NCI-H146 treated with DMSO at 0.1 percent for 48 hours (cell line): ENCODE data around the gene TRIM4.
"Not testable (repeated sequence)": the region's sequence is repeated elsewhere in the genome, so short reads cannot be mapped to it uniquely, and the experiment has no call there.

Source experiments
- DNase-seq: peaks from one replicate; lab custom pipeline; 2025; ENCODE audit not compliant: unreplicated experiment; lab: John Stamatoyannopoulos, UW

Gene TRIM4

DNA sequence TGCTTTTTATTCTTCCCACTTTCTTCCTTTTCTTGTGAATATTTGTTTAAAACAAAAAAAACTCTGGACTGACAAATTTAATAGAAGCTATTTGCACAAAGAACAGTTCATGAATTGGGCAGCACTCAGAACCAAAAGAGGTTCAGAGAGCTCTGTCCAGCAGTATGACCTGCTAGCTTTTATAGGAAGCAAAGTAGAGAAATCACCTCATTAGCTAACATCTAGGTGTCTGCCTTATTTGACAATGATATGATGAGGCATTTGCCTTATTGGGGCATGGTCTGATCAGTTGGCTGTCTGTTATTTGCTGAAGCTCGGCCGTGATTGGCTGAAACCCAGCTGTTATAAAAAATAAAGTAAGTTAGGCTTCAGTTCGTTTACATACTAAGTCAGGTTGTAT, 819 bp upstream of the TRIM4 start:
- DNase-seq = no peak

- no peak for DNase-seq
These were observed 433 bp upstream of the TRIM4 start for GRCh38 chr7:99919814-99920112.

DNA sequence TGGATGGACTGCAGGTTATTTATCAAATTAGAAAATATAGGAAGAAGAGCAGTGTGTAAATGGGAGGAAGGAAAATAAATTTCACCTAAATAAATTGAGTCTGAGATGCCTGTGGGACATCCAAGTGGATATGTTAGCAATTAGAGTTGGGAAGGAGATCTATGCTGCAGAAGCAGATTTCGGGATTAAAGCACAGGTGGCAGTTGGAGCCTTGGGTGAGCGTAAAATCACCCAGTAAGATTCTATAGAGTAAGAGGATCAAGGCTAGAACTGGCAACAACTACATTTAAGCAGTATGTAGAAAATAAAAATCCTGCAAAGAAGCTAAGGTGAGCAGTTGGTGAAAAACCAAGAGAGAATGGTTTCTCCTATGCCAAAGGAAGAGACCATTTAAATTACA, 8.4 kb downstream of the TRIM4 start:
- DNase-seq = no peak

DNA sequence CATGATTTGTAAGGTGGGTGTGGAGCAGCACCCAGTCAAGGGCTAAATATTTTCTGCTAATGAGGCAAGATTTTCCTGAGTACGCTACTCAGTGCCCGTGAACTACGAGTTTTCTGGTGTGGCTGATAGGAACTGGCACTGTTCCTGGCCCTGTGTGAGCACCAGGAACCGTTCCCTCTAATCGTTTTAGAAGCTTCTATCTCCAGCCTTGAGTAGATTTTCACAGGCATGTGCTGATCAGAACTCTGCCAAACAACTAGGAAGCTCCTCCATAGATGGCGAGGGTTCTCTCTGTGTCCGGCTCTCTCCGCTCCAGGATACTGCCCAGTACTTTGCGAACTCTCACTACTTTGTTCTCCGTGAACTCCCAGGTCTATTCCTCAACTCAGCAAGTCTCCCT, 17.7 kb downstream of the TRIM4 start:
- DNase-seq = no peak

GRCh38 chr7:99899830-99900519, 19.4 kb downstream of the TRIM4 start:
- DNase-seq = no peak

DNA sequence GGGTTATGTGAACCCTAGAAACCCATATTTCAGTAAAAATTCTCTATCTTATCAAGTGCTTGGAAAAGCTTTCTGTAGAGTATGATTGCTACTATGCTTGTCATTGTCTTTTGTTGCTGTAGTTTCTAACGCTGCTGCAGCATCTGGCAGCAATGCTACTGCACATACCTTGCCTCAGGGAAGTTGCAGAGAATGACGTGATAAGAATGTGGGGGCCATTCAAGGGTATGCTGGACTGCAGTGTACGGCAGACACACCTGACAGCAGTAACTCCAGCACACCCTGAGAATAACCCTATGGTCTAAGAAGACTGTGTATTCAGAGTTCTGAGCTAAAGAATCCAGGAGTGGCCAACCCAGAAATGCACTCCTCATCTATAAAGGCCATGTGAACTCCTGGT, 20.5 kb downstream of the TRIM4 start:
- no peak for DNase-seq

DNA sequence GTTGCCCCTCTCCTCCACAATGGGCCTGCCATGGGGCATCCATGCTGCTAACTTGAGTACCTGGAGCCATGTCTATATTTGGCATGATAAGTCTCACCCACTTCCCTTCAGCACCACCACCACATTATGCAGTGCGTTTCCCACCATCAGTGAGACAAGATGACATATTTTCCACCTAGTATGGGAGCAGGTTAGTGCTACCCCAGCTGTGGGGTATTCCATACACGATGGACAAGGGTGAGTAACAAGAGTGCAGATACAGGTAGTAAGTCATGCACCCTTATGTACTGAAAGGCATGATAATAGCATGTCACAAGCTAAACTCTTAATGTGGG, 21.3 kb downstream of the TRIM4 start:
- DNase-seq = no peak

DNA sequence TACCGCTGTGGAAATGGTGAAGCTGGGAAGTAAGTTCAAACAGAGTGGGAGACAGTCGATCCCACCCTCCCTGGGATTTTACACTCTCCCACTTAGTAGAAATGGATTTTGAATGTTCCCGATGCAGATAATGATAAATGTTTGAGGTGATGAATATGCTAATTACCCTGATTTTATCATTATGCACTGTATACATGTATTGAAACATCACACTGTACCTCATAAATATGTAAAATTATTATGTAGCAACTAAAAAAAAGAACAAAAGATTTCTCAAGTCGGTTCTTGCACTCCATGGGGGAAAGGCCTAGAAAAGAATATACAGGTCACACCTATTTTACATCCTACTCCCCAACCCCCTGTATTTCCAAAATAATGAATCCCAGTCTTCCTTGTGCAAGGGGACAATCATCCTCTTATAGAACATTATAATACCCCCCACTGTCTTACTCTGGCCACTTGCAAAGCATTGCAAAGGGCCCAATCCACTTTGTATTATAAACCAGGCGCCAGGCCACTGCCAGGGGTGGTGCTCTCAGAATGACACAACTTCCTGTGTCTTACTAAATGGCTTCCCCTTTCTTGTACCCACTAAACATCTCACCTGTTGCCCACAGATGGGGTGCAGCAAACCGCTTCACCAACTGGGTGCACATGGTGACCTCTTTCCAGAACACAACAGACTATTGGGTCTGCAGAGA, 21.9 kb downstream of the TRIM4 start:
- DNase-seq = no peak

GRCh38 chr7:99894738-99895137, 24.6 kb downstream of the TRIM4 start:
- DNase-seq = no peak

- DNase-seq = no peak
These were observed 26.1 kb downstream of the TRIM4 start for GRCh38 chr7:99893280-99893679.

DNA sequence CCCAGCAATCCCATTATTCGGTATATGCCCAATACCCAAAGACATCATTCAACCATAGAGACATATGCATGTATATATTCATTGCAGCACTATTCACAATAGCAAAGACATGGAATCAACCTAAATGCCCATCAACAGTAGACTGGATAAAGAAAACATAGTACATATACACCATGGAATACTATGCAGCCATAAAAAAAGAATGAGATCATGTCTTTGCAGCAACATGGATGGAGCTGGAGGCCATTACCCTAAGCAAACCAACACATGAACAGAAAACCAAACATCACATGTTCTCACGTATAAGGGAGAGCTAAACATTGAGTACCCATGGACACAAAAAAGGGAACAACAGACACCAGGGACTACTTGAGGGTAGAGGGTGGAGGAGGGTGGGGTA, 29.0 kb downstream of the TRIM4 start:
- DNase-seq = not testable (repeated sequence)

DNA sequence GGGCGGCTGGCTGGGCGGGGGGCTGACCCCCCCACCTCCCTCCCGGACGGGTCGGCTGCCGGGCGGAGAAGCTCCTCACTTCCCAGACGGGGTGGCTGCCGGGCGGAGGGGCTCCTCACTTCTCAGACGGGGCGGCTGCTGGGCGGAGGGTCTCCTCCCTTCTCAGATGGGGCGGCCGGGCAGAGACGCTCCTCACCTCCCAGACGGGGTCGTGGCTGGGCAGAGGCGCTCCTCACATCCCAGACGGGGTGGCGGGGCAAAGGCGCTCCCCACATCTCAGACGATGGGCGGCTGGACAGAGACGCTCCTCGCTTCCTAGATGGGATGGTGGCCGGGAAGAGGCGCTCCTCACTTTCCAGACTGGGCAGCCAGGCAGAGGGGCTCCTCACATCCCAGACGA, 31.0 kb downstream of the TRIM4 start:
- DNase-seq = not testable (repeated sequence)

DNA sequence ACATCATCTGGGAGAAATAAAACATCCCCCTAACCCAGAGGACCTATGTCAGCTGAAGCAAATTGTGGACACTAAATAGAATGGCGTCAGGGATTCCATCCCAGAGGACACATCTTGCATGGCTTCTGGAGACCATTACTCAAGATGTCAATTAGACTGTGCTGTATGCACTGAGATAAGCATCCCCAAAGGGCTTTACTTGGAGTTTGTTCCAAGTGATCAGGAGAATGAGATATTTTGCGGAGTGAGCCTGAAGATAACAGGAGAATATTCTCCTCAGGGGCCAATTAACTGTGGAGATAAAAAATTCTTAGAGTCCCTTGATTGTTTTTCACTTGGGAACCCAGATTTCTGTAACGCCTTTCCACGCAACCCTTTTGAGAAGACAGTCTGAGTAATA, 38.0 kb downstream of the TRIM4 start:
- no peak for DNase-seq

DNA sequence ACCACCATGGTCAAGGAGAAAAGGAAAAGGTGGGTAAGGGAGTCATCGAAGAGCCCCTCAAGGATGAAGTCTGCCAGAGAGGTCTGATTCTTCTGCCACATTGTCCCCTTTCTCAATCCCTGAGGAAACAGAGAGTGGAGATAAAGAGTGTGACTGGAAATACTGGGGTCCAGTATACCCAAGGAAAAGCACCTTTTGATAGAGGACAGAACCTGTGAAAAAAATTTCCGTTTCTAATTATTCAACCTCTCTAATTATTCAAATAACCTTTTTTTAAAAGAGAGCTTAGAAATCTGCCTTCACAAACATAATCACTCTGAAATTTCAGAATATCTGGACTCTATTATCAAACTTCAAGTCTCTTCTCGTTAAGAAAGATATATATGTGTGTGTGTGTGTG, 42.4 kb downstream of the TRIM4 start, which contains the start of gene OR2AE1:
Gene OR2AE1, minus strand, starts transcription at position 101 of the 400 bp plus-strand sequence. Its CDS starts 0 bp downstream, at position 101.
- DNase-seq = no peak

- DNase-seq = no peak
These were observed 42.8 kb downstream of the TRIM4 start for GRCh38 chr7:99876491-99876890.

DNA sequence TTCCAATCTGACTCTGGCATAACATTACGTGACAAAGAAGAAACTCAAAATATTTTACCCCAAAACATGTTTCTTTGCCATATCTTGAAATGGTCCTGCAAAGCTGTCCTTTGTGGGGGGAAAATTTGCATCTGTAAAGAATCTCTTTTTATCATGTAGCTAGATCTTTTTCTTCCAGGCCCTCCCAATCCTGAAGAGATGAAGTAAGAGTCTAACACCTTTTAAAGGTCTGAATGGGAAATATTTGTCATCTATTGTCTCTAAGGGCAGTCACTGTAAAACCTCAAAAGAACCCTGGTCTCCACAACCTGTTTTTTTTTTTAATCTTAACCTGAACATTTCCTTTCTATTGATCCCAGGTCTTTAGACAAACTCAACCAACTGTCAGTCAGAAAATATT, 51.1 kb downstream of the TRIM4 start:
- DNase-seq = no peak

DNA sequence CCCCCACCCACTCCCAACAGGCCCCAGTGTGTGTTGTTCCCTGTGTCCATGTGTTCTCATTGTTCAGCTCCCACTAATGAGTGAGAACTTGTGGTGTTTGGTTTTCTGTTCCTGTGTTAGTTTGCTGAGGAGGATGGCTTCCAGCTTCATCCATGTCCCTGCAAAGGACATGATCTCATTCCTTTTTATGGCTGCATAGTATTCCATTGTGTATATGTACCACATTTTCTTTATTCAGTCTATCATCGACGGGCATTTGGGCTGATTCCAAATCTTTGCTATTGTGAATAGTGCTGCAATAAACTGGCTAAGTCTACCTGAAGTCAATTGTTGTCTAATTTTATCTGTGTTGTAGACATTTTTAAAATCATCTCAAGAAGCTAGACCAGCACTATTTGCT, 51.9 kb downstream of the TRIM4 start:
- not testable (repeated sequence) for DNase-seq

GRCh38 chr7:99863847-99864440, 55.4 kb downstream of the TRIM4 start:
- DNase-seq = no peak

DNA sequence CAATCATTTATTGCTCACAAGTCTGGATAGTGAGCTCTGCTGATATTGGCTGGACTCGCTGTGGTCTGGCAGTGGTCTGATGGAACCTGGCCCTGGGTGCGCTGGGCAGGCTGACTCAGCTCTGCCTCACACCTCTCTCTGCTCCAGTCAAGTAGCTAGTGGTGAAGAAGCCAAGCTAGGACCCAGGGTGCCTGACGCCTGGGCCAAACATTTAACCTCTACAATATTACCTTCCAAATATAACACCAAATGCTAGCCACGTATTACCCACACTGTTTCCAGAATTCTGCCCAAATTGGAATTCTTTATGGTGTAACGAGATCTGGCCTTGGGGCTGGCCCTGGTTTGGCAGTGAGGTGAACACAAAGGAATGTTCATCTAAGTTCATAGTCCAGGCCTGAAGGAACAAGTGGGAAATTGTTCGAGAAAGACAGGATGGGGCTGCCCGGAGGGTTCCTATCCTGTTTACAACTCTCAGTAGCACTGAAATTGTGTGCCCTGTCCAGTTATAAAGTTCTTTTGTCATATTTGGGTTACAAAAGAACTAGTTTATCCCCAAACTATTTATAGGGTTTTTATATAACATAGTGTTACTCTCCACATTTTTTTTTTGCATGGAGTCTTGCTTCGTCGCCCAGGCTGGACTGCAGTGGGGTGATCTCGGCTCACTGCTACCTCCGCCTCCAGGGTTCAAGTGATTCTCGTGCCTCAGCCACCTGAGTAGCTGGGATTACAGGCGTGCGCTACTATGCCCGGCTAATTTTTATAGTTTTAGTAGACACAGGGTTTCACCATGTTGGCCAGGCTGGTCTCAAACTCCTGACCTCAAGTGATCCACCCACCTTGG, 58.8 kb downstream of the TRIM4 start:
- DNase-seq = no peak

GRCh38 chr7:99855236-99855635, 64.1 kb downstream of the TRIM4 start:
- DNase-seq = no peak

DNA sequence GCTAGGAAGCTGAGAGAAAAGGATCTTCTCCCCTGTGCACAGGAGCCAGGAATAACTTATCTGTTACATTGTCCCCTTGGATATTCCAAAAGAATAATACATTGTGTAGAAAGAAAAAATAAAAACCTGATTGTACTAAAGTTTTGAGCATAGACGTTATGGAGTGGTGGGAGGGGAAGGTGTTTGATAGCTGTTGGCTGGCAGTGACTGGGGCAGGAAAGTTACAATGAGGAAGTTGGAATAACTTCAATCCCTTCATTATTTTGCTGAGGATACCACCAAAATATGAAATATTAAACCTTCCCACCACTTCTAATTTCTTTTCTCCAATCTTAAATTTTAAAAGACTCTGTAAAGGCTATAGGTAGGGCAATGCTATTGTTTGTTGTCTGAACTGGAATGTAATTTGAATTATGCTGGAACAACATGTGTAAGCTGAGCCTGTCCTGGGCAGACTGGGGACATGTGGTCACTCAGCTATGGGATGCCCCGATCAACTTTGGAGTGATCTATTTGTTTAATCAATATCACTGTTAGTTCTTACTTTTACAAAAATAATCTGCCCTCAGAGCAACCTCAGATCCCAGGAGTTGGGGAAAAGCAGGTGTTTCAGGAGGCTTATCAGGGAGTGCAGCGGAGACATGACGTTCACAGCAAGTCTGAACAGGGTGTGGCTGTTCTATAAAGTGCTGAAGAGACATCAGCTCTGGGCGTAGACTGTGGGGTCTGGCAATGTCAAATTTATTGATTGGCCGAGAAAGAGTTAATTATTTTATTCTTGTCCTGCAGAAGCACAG, 70.7 kb downstream of the TRIM4 start:
- no peak for DNase-seq
